ENCODE data around the gene LRRC23. TPM values are rescaled to one million over a fixed set of nuclear protein-coding genes. Genes with fewer than 3 reads are reported as not detected.

Gene LRRC23
- total RNA-seq, 1 experiment from 2014 or later, result 8.0 TPM

DNA sequence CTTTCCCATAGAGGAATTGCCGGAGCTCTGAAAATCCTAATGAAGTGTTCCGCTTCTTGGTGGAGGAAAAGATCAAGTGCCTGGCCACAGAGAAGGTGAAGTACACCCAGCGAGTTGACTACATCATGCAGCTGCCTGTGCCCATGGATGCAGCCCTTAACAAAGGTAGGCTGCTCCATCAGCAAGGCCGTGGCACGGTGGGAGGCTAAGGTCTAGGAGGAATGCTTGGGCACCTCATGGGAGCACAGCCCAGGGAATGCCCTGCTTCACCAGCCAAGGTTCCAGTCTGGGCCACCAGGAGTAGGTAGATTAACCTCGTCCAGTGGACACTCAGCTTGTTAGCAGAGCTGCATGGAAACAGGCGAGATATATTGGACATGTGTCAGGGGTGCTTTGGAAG, 43.7 kb upstream of the LRRC23 start (continued):
- TF ChIP-seq MAX (IDR thresholded peaks at IDR 0.05) (no peak), EZH2phosphoT487 (IDR thresholded peaks at IDR 0.05; ENCODE audit: borderline replicate concordance) (no peak), CEBPB (IDR thresholded peaks at IDR 0.05; ENCODE audit: low read depth) (no peak)
- TF ChIP-seq, protein P1, sequence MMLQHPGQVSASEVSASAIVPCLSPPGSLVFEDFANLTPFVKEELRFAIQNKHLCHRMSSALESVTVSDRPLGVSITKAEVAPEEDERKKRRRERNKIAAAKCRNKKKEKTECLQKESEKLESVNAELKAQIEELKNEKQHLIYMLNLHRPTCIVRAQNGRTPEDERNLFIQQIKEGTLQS (IDR thresholded peaks at IDR 0.05), result no peak

DNA sequence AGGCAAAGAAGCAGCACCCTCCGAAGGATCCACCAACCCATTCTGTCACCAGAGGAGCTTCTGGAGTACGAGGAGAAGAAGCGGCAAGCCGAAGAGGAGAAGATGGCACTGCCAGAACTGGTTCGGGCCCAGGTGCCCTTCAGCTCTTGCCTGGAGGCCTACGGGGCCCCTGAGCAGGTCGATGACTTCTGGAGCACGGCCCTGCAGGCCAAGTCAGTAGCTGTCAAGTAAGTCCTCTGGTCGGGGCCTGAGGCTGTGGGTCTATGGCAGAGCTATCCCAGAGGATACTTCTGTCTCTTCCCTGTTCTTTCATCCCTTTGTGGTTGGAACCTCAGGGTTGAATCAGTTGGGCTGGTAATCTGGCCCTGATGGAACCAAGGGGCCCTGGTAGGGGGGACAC, 43.2 kb upstream of the LRRC23 start:
- TF ChIP-seq, protein P2, sequence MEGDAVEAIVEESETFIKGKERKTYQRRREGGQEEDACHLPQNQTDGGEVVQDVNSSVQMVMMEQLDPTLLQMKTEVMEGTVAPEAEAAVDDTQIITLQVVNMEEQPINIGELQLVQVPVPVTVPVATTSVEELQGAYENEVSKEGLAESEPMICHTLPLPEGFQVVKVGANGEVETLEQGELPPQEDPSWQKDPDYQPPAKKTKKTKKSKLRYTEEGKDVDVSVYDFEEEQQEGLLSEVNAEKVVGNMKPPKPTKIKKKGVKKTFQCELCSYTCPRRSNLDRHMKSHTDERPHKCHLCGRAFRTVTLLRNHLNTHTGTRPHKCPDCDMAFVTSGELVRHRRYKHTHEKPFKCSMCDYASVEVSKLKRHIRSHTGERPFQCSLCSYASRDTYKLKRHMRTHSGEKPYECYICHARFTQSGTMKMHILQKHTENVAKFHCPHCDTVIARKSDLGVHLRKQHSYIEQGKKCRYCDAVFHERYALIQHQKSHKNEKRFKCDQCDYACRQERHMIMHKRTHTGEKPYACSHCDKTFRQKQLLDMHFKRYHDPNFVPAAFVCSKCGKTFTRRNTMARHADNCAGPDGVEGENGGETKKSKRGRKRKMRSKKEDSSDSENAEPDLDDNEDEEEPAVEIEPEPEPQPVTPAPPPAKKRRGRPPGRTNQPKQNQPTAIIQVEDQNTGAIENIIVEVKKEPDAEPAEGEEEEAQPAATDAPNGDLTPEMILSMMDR (IDR thresholded peaks at IDR 0.05 in 2 of 3, conservative IDR thresholded peaks at IDR 0.05 in 1 of 3; ENCODE audit: borderline replicate concordance in 1 of 3, insufficient read depth in 1 of 3, low read depth in 2 of 3, low read length in 2 of 3), result no peak
- RAD21 ChIA-PET (ENCODE audit: low non-redundant PET in 1 of 2, low total read pairs in 2 of 2, uncharacterized antibody in 2 of 2, unreplicated experiment in 2 of 2), result no interaction called here
- CTCF ChIA-PET, result interaction anchor here (0.7 to 1.0 kb wide), 2 partner anchors 8 to 11 kb away, joined by 3 read pairs; no protein-coding TSS in a partner anchor
- Histone ChIP-seq H4K20me1 (ENCODE audit: insufficient read depth) (no peaks in the 10 kb centered on the region), H3K9me3 (ENCODE audit: control insufficient read depth in 1 of 2, insufficient read depth in 1 of 2, low read depth in 1 of 2, low read length in 2 of 2) (no peaks in the 10 kb centered on the region), H2AFZ (ENCODE audit: low read depth, low read length, poor library complexity, severe bottlenecking) (no peak overlapping the region), H3K36me3 (ENCODE audit: control insufficient read depth in 1 of 2, insufficient read depth in 2 of 2, low read length in 2 of 2) (peaks cover 56 to 64% of the 10 kb centered on the region in 2 experiments), H3K4me2 (ENCODE audit: low read length) (no peak overlapping the region), H3K9ac (ENCODE audit: low read length) (no peak overlapping the region), H3K4me1 (ENCODE audit: control insufficient read depth in 1 of 2, insufficient read depth in 2 of 2, low read length in 2 of 2) (peaks cover 8 to 10% of the 10 kb centered on the region in 2 experiments), H3K9me2 (ENCODE audit: insufficient read depth) (no peaks in the 10 kb centered on the region), H3K27ac (ENCODE audit: low read depth, low read length) (no peak overlapping the region), H3K27me3 (ENCODE audit: insufficient read depth, low read length) (no peaks in the 10 kb centered on the region), H3K4me3 (replicated peaks in 1 of 2; ENCODE audit: low read depth in 1 of 2, low read length in 2 of 2) (no peak overlapping the region), H3K79me2 (ENCODE audit: insufficient read depth, low read length) (no peaks in the 10 kb centered on the region; the same call in 1 of the 2 replicates)
- DNase-seq (ENCODE audit: low read depth, low spot score) (no peak), ATAC-seq (no peak)
- intact Hi-C loops (cut with micrococcal nuclease), result no loop called here
- no TSS peak for BruUV-seq (replicated peaks)
- POLR2A ChIA-PET, result interaction anchor here (0.9 kb wide), 1 partner anchor 9 kb away, joined by 4 read pairs; the partner anchor contains the start of gene USP5

Data from HCT116 (cell line).